Measurements from ENCODE around the gene C1QTNF9.

DNA sequence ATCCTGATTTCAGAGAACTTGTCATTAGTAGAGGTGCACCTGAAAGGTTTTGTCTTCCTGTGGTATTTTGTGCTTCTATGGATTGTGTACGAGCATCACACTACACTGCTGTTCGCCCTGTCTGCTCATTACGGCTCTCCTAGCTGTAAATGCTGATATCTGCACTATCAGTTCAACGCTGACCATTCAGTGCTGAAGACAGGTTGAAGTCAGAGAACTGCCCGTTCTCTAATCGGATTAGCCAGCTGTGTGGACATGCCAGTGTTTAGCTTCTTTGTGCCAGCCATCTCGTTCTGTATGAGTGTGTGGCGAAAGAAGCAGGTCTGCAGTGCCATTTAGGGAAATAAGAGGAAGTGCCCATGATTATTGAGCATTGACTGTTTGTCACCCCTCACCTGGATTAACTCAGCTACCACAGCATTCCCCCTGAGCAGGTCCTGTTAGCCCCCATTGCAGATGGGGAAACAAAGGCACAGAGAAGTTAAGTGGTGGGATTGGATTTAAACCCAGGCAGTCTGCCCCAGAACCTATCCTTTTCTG, 21.6 kb upstream of the C1QTNF9 start:
- TF ChIP-seq, protein P1, sequence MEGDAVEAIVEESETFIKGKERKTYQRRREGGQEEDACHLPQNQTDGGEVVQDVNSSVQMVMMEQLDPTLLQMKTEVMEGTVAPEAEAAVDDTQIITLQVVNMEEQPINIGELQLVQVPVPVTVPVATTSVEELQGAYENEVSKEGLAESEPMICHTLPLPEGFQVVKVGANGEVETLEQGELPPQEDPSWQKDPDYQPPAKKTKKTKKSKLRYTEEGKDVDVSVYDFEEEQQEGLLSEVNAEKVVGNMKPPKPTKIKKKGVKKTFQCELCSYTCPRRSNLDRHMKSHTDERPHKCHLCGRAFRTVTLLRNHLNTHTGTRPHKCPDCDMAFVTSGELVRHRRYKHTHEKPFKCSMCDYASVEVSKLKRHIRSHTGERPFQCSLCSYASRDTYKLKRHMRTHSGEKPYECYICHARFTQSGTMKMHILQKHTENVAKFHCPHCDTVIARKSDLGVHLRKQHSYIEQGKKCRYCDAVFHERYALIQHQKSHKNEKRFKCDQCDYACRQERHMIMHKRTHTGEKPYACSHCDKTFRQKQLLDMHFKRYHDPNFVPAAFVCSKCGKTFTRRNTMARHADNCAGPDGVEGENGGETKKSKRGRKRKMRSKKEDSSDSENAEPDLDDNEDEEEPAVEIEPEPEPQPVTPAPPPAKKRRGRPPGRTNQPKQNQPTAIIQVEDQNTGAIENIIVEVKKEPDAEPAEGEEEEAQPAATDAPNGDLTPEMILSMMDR (IDR thresholded peaks at IDR 0.05; ENCODE audit: insufficient read depth, low read length, poor library complexity, severe bottlenecking): no peak
- no peak for TF ChIP-seq EZH2phosphoT487 (conservative IDR thresholded peaks at IDR 0.05; ENCODE audit: low read length)
